ENCODE measurements around the gene SEC14L5. TPM values are rescaled to one million over a fixed set of nuclear protein-coding genes. Genes with fewer than 3 reads are reported as not detected.

SEC14L5 gene
- 1 to 10 TPM in 1 of 4 donors, under 1 TPM in 3; 0.32 to 6.2 (median 0.53) TPM for total RNA-seq

DNA sequence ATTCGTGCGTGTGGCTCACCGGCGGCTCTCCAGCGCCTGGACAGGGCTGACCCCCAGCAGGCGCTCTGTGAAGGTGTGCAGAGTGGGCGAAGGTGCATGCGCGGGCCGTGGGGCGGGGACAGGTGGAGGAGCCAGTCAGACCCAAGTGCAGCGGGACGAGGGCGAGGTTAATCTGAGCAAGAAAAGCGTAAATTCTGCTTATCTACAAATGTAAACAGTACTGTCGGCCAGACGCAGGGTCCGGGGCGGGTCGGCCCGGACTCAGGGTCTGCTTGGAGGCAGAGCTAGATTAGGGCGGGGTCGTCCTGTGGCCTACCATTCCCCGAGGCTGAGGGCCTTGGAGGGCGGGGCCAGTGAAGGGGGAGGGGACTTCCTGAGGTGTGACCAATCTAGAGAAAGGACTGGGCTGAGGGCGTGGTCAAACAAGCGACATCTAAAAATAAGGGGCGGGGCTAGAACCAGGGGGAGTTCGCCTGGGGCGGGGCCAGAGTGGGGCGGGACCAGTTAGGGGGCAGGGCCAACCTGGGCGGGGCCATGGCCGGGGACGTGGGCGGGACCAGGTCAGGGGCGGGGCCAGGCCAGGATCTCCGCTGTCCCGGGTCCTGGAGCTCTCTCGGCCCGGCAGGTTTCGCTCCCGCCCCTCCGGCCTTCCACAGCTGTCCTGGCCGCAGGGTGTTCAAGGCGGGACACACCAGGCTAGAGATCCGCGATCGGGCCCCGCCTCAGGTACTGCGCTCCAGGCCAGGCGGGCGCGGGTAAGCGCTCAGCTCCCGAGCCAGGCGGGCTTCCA is at the start of gene SEC14L5:
TSS of gene SEC14L5 (plus strand) at position 611 of the 790 bp plus-strand sequence. CDS start 994 bp downstream, outside the sequence.
- TF ChIP-seq POLR2A (IDR thresholded peaks at IDR 0.05): peak; percentile 88
- TF ChIP-seq, protein P1, sequence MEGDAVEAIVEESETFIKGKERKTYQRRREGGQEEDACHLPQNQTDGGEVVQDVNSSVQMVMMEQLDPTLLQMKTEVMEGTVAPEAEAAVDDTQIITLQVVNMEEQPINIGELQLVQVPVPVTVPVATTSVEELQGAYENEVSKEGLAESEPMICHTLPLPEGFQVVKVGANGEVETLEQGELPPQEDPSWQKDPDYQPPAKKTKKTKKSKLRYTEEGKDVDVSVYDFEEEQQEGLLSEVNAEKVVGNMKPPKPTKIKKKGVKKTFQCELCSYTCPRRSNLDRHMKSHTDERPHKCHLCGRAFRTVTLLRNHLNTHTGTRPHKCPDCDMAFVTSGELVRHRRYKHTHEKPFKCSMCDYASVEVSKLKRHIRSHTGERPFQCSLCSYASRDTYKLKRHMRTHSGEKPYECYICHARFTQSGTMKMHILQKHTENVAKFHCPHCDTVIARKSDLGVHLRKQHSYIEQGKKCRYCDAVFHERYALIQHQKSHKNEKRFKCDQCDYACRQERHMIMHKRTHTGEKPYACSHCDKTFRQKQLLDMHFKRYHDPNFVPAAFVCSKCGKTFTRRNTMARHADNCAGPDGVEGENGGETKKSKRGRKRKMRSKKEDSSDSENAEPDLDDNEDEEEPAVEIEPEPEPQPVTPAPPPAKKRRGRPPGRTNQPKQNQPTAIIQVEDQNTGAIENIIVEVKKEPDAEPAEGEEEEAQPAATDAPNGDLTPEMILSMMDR (IDR thresholded peaks at IDR 0.05): peak in 1 of 5 experiments; percentile 22
- TF ChIP-seq POLR2AphosphoS5 (IDR thresholded peaks at IDR 0.05): peak; percentile 64 to 81 (median 76)
- TF ChIP-seq EP300 (IDR thresholded peaks at IDR 0.05; ENCODE audit: low read depth): no peak
- Histone ChIP-seq H3K36me3 (no peaks in the 10 kb centered on the region), H3K4me3 (peak within 1 kb of the TSS; percentile 20 to 55 (median 32)), H3K27me3 (no peaks in the 10 kb centered on the region), H3K27ac (peak within 1 kb of the TSS; percentile 78 to 84 (median 84)), H3K9me3 (no peaks in the 10 kb centered on the region), H3K4me1 (peaks cover 5 to 26% (median 12%) of the 10 kb centered on the region in 4 donors)
- intact Hi-C loops (cut with DNase I; ENCODE audit: low total_unique reads): loop anchor here (5.0 kb wide), 1 partner anchor 111 kb away; the partner anchor contains the start of genes GLYR1 and UBN1
- in situ Hi-C loops (cut with MboI; ENCODE audit: low pct_ligation_motif_present in 1 of 4, low pct_unique_long_range_greater_than_20kb in 1 of 4, low sequenced_read_pairs in 3 of 4): loop anchor here in 1 of 4 donors (10.0 kb wide), 1 partner anchor 113 kb away; the partner anchor contains the start of genes GLYR1 and UBN1
- 7 to 13% methylated on average over 4 to 29 of the region's 56 CpGs for WGBS, 2 donors (ENCODE audit: low coverage in 1 of 2)
- DNase-seq: peak; percentile 98

DNA sequence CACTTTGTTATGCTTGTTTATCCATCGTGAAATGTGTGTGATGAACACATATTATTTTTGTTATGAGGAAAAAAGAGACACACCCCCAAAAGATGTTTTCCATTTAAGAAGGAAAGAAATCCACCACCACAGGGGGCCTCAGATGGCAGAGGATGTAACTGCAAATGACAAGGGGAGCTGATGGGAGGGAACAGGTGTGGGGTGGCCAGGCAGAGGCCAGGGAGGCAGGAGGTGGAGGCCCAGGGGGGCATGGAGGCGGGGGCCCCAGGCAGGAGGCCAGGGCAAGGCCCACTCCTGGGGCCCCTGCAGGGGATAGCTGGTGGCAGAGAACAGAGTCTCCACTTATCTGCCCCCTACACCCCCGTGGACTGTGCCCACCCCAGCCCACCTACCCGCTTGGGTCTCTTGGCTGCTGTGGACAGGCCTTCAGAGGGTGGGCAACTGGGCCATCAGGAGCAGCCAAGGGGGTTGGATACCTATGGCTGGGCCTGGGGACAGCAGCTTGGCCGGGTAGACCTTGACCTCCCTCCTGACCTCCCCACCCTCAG is 49.2 kb upstream of the SEC14L5 start:
- no peak for DNase-seq
- TF ChIP-seq, protein P1 (IDR thresholded peaks at IDR 0.05): no peak
- no peak for TF ChIP-seq EP300 (IDR thresholded peaks at IDR 0.05; ENCODE audit: low read depth)
- no peak for TF ChIP-seq POLR2A (IDR thresholded peaks at IDR 0.05)
- no peak for TF ChIP-seq POLR2AphosphoS5 (IDR thresholded peaks at IDR 0.05)
- in situ Hi-C loops (cut with MboI; ENCODE audit: low pct_ligation_motif_present in 1 of 4, low pct_unique_long_range_greater_than_20kb in 1 of 4, low sequenced_read_pairs in 3 of 4) (no loop called here), intact Hi-C loops (cut with DNase I; ENCODE audit: low total_unique reads) (no loop called here)
- Histone ChIP-seq H3K27ac (no peak overlapping the region), H3K4me3 (no peak overlapping the region), H3K36me3 (no peaks in the 10 kb centered on the region), H3K9me3 (no peaks in the 10 kb centered on the region), H3K27me3 (no peaks in the 10 kb centered on the region), H3K4me1 (no peaks in the 10 kb centered on the region)
- WGBS, 2 donors (ENCODE audit: low coverage in 1 of 2): 80 to 81% methylated on average over 2 to 5 of the region's 5 CpGs

DNA sequence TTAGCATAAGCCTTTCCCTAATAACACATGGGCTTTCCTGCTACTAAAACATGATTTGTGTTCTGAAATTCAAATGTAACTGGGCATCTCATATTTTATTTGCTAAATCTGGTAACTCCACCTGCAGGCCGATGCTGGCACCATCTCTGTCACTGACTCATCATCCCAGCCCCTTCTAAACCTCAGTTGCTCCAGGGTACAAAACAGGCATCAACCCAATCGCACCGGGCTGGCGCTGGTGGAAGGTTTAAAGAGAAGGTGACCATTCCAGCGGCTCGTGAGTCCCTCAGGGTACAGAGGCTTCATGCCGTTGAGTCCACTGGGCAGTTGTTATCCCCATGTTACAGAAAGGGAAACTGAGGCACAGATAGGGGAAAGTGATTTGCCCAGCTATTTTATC is 48.3 kb upstream of the SEC14L5 start:
- Histone ChIP-seq H3K27me3 (no peaks in the 10 kb centered on the region), H3K27ac (no peak overlapping the region), H3K4me1 (no peaks in the 10 kb centered on the region), H3K9me3 (no peaks in the 10 kb centered on the region), H3K36me3 (no peaks in the 10 kb centered on the region), H3K4me3 (no peak overlapping the region)
- 84 to 98% methylated on average over 5 to 7 of the region's 7 CpGs for WGBS, 2 donors (ENCODE audit: low coverage in 1 of 2)
- no peak for TF ChIP-seq EP300 (IDR thresholded peaks at IDR 0.05; ENCODE audit: low read depth)
- in situ Hi-C loops (cut with MboI; ENCODE audit: low pct_ligation_motif_present in 1 of 4, low pct_unique_long_range_greater_than_20kb in 1 of 4, low sequenced_read_pairs in 3 of 4): loop anchor here in 1 of 4 donors (10.0 kb wide), 1 partner anchor 55 kb away; no protein-coding TSS in a partner anchor
- DNase-seq: no peak
- intact Hi-C loops (cut with DNase I; ENCODE audit: low total_unique reads): no loop called here

DNA sequence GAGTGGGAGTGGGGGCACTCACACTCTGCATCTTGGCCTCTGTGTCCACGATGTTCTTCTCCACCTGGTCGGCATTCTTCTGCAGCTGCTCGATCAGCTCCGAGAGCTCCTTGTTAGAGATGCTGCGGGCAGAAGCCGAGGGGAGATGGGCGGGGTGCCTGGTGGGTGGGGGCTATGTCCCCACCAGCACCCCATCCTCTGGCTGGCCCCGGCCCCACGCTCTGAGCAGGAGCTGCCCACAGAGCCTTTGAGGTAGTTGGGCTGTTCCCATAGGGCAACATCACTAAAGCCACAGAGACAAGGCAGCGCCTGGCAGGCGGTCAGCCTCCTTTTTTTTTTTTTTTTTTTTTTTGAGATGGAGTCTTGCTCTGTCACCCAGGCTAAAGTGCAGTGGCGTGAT is 47.3 kb upstream of the SEC14L5 start:
- in situ Hi-C loops (cut with MboI; ENCODE audit: low pct_ligation_motif_present in 1 of 4, low pct_unique_long_range_greater_than_20kb in 1 of 4, low sequenced_read_pairs in 3 of 4): loop anchor here in 1 of 4 donors (10.0 kb wide), 1 partner anchor 56 kb away; no protein-coding TSS in a partner anchor
- intact Hi-C loops (cut with DNase I; ENCODE audit: low total_unique reads): no loop called here
- 90% methylated on average over 12 of the region's 12 CpGs; no CpG with 5 or more reads in 1 of the 2 donors for WGBS, 2 donors (ENCODE audit: low coverage in 1 of 2)

More for the DNA sequence above, 47.3 kb upstream of the SEC14L5 start:
- H3K4me3 ChIP-seq: no peak overlapping the region
- no peak for DNase-seq
- no peaks in the 10 kb centered on the region for H3K27me3 ChIP-seq
- H3K36me3 ChIP-seq: no peaks in the 10 kb centered on the region
- no peak overlapping the region for H3K27ac ChIP-seq
- no peaks in the 10 kb centered on the region for H3K4me1 ChIP-seq
- no peaks in the 10 kb centered on the region for H3K9me3 ChIP-seq
- TF ChIP-seq EP300 (IDR thresholded peaks at IDR 0.05; ENCODE audit: low read depth) (no peak), POLR2A (IDR thresholded peaks at IDR 0.05) (no peak), POLR2AphosphoS5 (IDR thresholded peaks at IDR 0.05) (no peak)
- TF ChIP-seq, protein P1 (IDR thresholded peaks at IDR 0.05): no peak
